H1 (cell line): ENCODE results near the gene CIRBP. TPM values are rescaled to one million over a fixed set of nuclear protein-coding genes. Genes with fewer than 3 reads are reported as not detected.

Source experiments
- BACH1 ChIP-seq: IDR thresholded peaks from 2 replicates; pipeline ENCODE4 v1.6.1; 2012; ENCODE audit warnings: low read length, improper control_type of control experiment
- CREB1 ChIP-seq: IDR thresholded peaks from 2 replicates; pipeline ENCODE4 v1.6.1; 2012; ENCODE audit warnings: inconsistent platforms
- E2F6 ChIP-seq: IDR thresholded peaks from 2 replicates; pipeline ENCODE4 v1.6.1; 2012; ENCODE audit warnings: inconsistent platforms
- EGR1 ChIP-seq: IDR thresholded peaks from 2 replicates; pipeline ENCODE4 v1.6.1; 2011; ENCODE audit warnings: low read depth, low read length, borderline replicate concordance
- GABPA ChIP-seq: IDR thresholded peaks from 2 replicates; pipeline ENCODE4 v1.6.1; 2011; ENCODE audit warnings: mild to moderate bottlenecking, low read length, moderate library complexity, borderline replicate concordance; ENCODE audit not compliant: insufficient read depth
- HDAC2 ChIP-seq, 2 experiments: fragments of 300-600 bp in 1 of 2; sonication (generic) in 1 of 2; IDR thresholded peaks; 2 replicates each; pipeline ENCODE4 v1.6.1; 2011 to 2012; ENCODE audit warnings: low read depth in 2 of 2, low read length in 2 of 2, mild to moderate bottlenecking in 2 of 2, moderate library complexity in 2 of 2, borderline replicate concordance in 1 of 2, inconsistent platforms in 1 of 2
- JUND ChIP-seq: IDR thresholded peaks from 2 replicates; pipeline ENCODE4 v1.6.1; 2011; ENCODE audit warnings: mild to moderate bottlenecking, improper control_type of control experiment, low read length
- KDM4A ChIP-seq: IDR thresholded peaks from one replicate; pipeline ENCODE4 v1.7.1; 2012; ENCODE audit warnings: low read depth, mild to moderate bottlenecking, moderate library complexity, low read length, inconsistent platforms; ENCODE audit not compliant: severe bottlenecking
- MAFK ChIP-seq: IDR thresholded peaks from 2 replicates; pipeline ENCODE4 v1.6.1; 2012; ENCODE audit warnings: low read depth, mild to moderate bottlenecking, improper control_type of control experiment, low read length
- NRF1 ChIP-seq: IDR thresholded peaks from 2 replicates; pipeline ENCODE4 v1.6.1; 2011; ENCODE audit warnings: mild to moderate bottlenecking, low read depth, low read length, improper control_type of control experiment
- POLR2A ChIP-seq, 2 experiments: IDR thresholded peaks; 1 replicate in 1 of 2; 2 replicates in 1 of 2; pipeline ENCODE4 v1.6.1; 2011; ENCODE audit warnings: low read depth in 2 of 2, low read length in 2 of 2, mild to moderate bottlenecking in 2 of 2; ENCODE audit errors: control extremely low read depth in 1 of 2
- POU5F1 ChIP-seq: IDR thresholded peaks from 2 replicates; pipeline ENCODE4 v1.6.1; 2011; ENCODE audit warnings: low read depth, mild to moderate bottlenecking, low read length, moderate library complexity
- RAD21 ChIP-seq, 2 experiments: IDR thresholded peaks in 1 of 2; conservative IDR thresholded peaks in 1 of 2; 2 replicates each; pipeline ENCODE4 v1.6.1; 2011; ENCODE audit warnings: low read depth in 2 of 2, low read length in 2 of 2, improper control_type of control experiment in 1 of 2, inconsistent platforms in 1 of 2, mild to moderate bottlenecking in 1 of 2, moderate library complexity in 1 of 2
- RBBP5 ChIP-seq: IDR thresholded peaks from 2 replicates; pipeline ENCODE4 v1.7.1; 2012; ENCODE audit warnings: low read depth, mild to moderate bottlenecking, inconsistent platforms, low read length, moderate library complexity, borderline replicate concordance
- RFX5 ChIP-seq: IDR thresholded peaks from 2 replicates; pipeline ENCODE4 v1.6.1; 2011; ENCODE audit warnings: low read depth, low read length, improper control_type of control experiment, borderline replicate concordance
- RXRA ChIP-seq: IDR thresholded peaks from 2 replicates; pipeline ENCODE4 v1.6.1; 2011; ENCODE audit warnings: low read depth, mild to moderate bottlenecking, low read length, moderate library complexity; ENCODE audit not compliant: insufficient read depth
- SAP30 ChIP-seq: fragments of 300-600 bp; sonication (generic); IDR thresholded peaks from 2 replicates; pipeline ENCODE4 v1.7.1; 2012; ENCODE audit warnings: low read length, moderate library complexity, mild to moderate bottlenecking, inconsistent platforms; ENCODE audit not compliant: insufficient read depth, insufficient replicate concordance
- SP1 ChIP-seq: IDR thresholded peaks from 2 replicates; pipeline ENCODE4 v1.6.1; 2011; ENCODE audit warnings: low read depth, low read length
- TAF1 ChIP-seq: IDR thresholded peaks from 2 replicates; pipeline ENCODE4 v1.6.1; 2011; ENCODE audit warnings: mild to moderate bottlenecking, low read depth, low read length
- TBP ChIP-seq: IDR thresholded peaks from 2 replicates; pipeline ENCODE4 v1.6.1; 2011; ENCODE audit warnings: low read depth, low read length, improper control_type of control experiment
- TCF12 ChIP-seq: IDR thresholded peaks from 2 replicates; pipeline ENCODE4 v1.6.1; 2011; ENCODE audit warnings: low read depth, mild to moderate bottlenecking, low read length
- polyA plus RNA-seq, 7 experiments: library from polyadenylated mRNA; depleted of rRNA in 3 of 7; stranded (reverse) in 5 of 7; unstranded in 2 of 7; fragments of >200 nt in 5 of 7; fragments of 200-250 nt in 2 of 7; gene quantifications; 1 replicate in 5 of 7; 2 replicates in 1 of 7; 4 replicates in 1 of 7; pipeline versions ENCODE4 v1.2.1 to v1.2.3, GENCODE V29; 2011 to 2013; ENCODE audit warnings: missing spikeins in 2 of 7, mixed read lengths in 2 of 7
- total RNA-seq: library from RNA; stranded (reverse); fragmentation: NEBNext Ultra II Directional; extraction: Animal tissue kit (Norgen Biotek cat#: 25700); gene quantifications from 2 replicates; pipeline ENCODE4 v1.2.1, GENCODE V29; 2021

CIRBP gene
- total and polyA plus RNA-seq, 2 of the 8 experiments (the other 6 are each of a cell fraction or from before 2014, with no cell fraction given) = 175 to 199 TPM

GRCh38 chr19:1248786-1249297 lies 20.3 kb upstream of the CIRBP start (continued):
- TF ChIP-seq HDAC2 (IDR thresholded peaks at IDR 0.05; ENCODE audit: borderline replicate concordance in 1 of 2, low read depth in 2 of 2, low read length in 2 of 2) = peak; percentile 47 to 66; a peak in 2 of 4 replicates
- no peak for TF ChIP-seq RFX5
- no peak for TF ChIP-seq GABPA
- no peak for TF ChIP-seq NRF1
- TF ChIP-seq MAFK = peak; percentile 64; the same call in 1 of the 2 replicates
- peak; percentile 94 for TF ChIP-seq BACH1
- peak in 1 of 2 experiments; percentile 37; a peak in 1 of 4 replicates for TF ChIP-seq RAD21 (IDR thresholded peaks at IDR 0.05 in 1 of 2, conservative IDR thresholded peaks at IDR 0.05 in 1 of 2; ENCODE audit: low read depth in 2 of 2, low read length in 2 of 2)
- TF ChIP-seq CREB1 = 0 out of 2 replicates have a peak, but pooled peaks have one; percentile 47
- TF ChIP-seq TCF12 = 0 out of 2 replicates have a peak, but pooled peaks have one; percentile 7
- no peak; the same call in 1 of the 2 replicates for TF ChIP-seq RBBP5
- TF ChIP-seq SAP30 = no peak
- peak; percentile 81 for TF ChIP-seq JUND
- no peak for TF ChIP-seq POU5F1
- no peak for TF ChIP-seq E2F6
- no peak for TF ChIP-seq TBP
- peak; percentile 31; the same call in 1 of the 2 replicates for TF ChIP-seq EGR1
- TF ChIP-seq TAF1 = peak; percentile 53; the same call in 1 of the 2 replicates
- peak in 1 of 2 experiments; percentile 63; a peak in 2 of 3 replicates for TF ChIP-seq POLR2A (IDR thresholded peaks at IDR 0.05; ENCODE audit: control extremely low read depth in 1 of 2, low read depth in 2 of 2, low read length in 2 of 2)
- TF ChIP-seq RXRA = no peak
- no peak for TF ChIP-seq SP1
- TF ChIP-seq KDM4A = peak; percentile 6
